IPS-18c (cell line): ENCODE data around the gene PRKN.
"Not testable (repeated sequence)": the region's sequence is repeated elsewhere in the genome, so short reads cannot be mapped to it uniquely, and the experiment has no call there.

ENCODE experiments used
- H3K4me3 ChIP-seq: 2 replicates; pipeline ENCODE4 v1.7.0; 2013; ENCODE audit warnings: low read depth, mild to moderate bottlenecking, low read length, moderate library complexity; ENCODE audit not compliant: insufficient read depth
- H3K9me3 ChIP-seq: one replicate; pipeline ENCODE4 v1.6.1; 2013; ENCODE audit warnings: mild to moderate bottlenecking, low read length, moderate library complexity; ENCODE audit not compliant: control insufficient read depth, insufficient read depth

The PRKN gene

GRCh38 chr6:161354276-161354840 lies 1373.2 kb downstream of the PRKN start:
- Histone ChIP-seq H3K4me3 (no peak overlapping the region), H3K9me3 (peaks cover 2% of the 10 kb centered on the region)

GRCh38 chr6:161353208-161353613 lies 1374.4 kb downstream of the PRKN start:
- peaks cover 5% of the 10 kb centered on the region for H3K9me3 ChIP-seq
- H3K4me3 ChIP-seq: no peak overlapping the region

GRCh38 chr6:161351858-161352257 lies 1375.7 kb downstream of the PRKN start:
- peaks cover 5% of the 10 kb centered on the region for H3K9me3 ChIP-seq
- no peak overlapping the region for H3K4me3 ChIP-seq

GRCh38 chr6:161349886-161350285 lies 1377.7 kb downstream of the PRKN start:
- H3K4me3 ChIP-seq: no peak overlapping the region
- H3K9me3 ChIP-seq: peaks cover 3% of the 10 kb centered on the region

- H3K4me3 ChIP-seq: no peak overlapping the region
- H3K9me3 ChIP-seq: peaks cover 3% of the 10 kb centered on the region
Observed at GRCh38 chr6:161348628-161348994, 1379.0 kb downstream of the PRKN start.

- no peak overlapping the region for H3K4me3 ChIP-seq
- H3K9me3 ChIP-seq: peaks cover 3% of the 10 kb centered on the region
Observed at GRCh38 chr6:161347988-161348627, 1379.5 kb downstream of the PRKN start.

GRCh38 chr6:161347125-161347524 lies 1380.4 kb downstream of the PRKN start:
- H3K9me3 ChIP-seq: peaks cover 3% of the 10 kb centered on the region
- H3K4me3 ChIP-seq: no peak overlapping the region

GRCh38 chr6:161346717-161347116 lies 1380.8 kb downstream of the PRKN start:
- Histone ChIP-seq H3K9me3 (peaks cover 3% of the 10 kb centered on the region), H3K4me3 (no peak overlapping the region)

GRCh38 chr6:161344626-161345025 lies 1382.9 kb downstream of the PRKN start:
- H3K4me3 ChIP-seq: no peak overlapping the region
- peaks cover 3% of the 10 kb centered on the region for H3K9me3 ChIP-seq

- no peak overlapping the region for H3K4me3 ChIP-seq
- H3K9me3 ChIP-seq: no peaks in the 10 kb centered on the region
Observed at GRCh38 chr6:161342039-161342438, 1385.5 kb downstream of the PRKN start.

- Histone ChIP-seq H3K4me3 (no peak overlapping the region), H3K9me3 (no peaks in the 10 kb centered on the region)
Observed at GRCh38 chr6:161341638-161342037, 1385.9 kb downstream of the PRKN start.

- H3K9me3 ChIP-seq: no peaks in the 10 kb centered on the region
Observed at GRCh38 chr6:161338015-161338414, 1389.6 kb downstream of the PRKN start.

GRCh38 chr6:161336479-161336878 lies 1391.1 kb downstream of the PRKN start:
- no peak overlapping the region for H3K4me3 ChIP-seq
- no peaks in the 10 kb centered on the region for H3K9me3 ChIP-seq

More at GRCh38 chr6:161338015-161338414, 1389.6 kb downstream of the PRKN start:
- H3K4me3 ChIP-seq: no peak overlapping the region

GRCh38 chr6:161333410-161333809 lies 1394.2 kb downstream of the PRKN start:
- Histone ChIP-seq H3K9me3 (peaks cover 3% of the 10 kb centered on the region), H3K4me3 (no peak overlapping the region)

GRCh38 chr6:161331402-161332081 lies 1396.0 kb downstream of the PRKN start:
- H3K9me3 ChIP-seq, H3K4me3 ChIP-seq: not testable (repeated sequence)

GRCh38 chr6:161327360-161327953 lies 1400.1 kb downstream of the PRKN start:
- Histone ChIP-seq H3K9me3 (peaks cover 12% of the 10 kb centered on the region), H3K4me3 (no peak overlapping the region)

GRCh38 chr6:161319231-161319630 lies 1408.3 kb downstream of the PRKN start:
- no peaks in the 10 kb centered on the region for H3K9me3 ChIP-seq
- H3K4me3 ChIP-seq: no peak overlapping the region

GRCh38 chr6:161318456-161318855 lies 1409.1 kb downstream of the PRKN start:
- Histone ChIP-seq H3K9me3 (no peaks in the 10 kb centered on the region), H3K4me3 (no peak overlapping the region)
